ENCODE results near the gene DNAJC6.

GRCh38 chr1:65265651-65266351 lies 43.5 kb upstream of the DNAJC6 start:
- peak in 1 of 6 experiments; percentile 17 for TF ChIP-seq CTCF (IDR thresholded peaks at IDR 0.05)
- TF ChIP-seq POLR2AphosphoS5 (IDR thresholded peaks at IDR 0.05) = peak in 1 of 2 donors; percentile 35
- peak in 1 of 4 donors; percentile 12 for TF ChIP-seq POLR2A (IDR thresholded peaks at IDR 0.05)
